ENCODE data around the gene DHX58. TPM values are rescaled to one million over a fixed set of nuclear protein-coding genes. Genes with fewer than 3 reads are reported as not detected.

DHX58 gene
- total and polyA plus RNA-seq, 11 donors = 1.8 to 17.3 (median 3.7) TPM

DNA sequence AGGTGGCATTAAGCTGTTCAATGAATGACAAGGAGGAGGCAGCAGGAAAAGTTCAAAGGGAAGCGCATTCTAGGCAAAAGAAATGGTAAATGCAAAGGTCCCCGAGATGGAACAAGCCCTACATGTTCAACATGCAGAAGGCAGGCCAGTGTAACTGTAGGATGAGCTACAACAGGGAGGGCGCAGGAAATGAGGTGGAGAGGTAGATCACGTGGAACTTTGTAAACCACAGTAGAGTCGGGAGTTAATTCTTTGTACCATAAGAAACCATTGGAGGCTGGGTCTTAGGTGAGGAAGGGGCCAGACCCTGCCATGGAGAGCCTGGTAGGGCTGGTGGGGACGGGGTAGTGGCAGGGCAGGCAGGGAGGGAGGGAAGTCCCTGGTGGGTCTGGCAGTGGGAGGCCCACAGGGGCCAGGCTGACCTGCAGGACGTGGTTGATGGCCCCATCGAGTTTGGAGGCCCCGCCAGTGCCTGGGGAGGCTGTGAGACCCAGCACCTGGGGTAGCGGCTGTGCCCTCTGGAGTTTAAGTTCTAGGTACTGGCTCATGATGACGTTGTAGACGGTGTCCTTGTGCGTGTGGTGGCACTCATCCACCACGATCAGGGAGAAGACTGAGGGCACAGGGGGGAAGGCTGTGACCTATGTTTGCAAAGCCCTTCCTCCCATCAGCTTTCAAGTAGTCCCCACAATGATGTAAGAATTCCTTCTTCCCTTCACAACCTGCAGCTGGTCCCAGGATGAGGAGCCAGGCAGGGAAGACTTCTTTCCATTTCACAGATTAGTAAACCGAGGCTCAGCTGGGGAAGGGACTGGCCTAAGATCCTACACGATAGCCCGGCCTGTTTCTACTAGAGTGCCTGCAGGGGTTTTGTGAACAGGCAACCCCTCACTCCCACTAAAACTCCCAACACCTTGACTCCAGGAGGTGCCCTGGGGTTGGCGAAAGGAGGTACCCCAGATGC lies 1.9 kb downstream of the DHX58 start:
- peak overlapping the region in 1 of 12 donors; percentile 92 for H3K27ac ChIP-seq

DNA sequence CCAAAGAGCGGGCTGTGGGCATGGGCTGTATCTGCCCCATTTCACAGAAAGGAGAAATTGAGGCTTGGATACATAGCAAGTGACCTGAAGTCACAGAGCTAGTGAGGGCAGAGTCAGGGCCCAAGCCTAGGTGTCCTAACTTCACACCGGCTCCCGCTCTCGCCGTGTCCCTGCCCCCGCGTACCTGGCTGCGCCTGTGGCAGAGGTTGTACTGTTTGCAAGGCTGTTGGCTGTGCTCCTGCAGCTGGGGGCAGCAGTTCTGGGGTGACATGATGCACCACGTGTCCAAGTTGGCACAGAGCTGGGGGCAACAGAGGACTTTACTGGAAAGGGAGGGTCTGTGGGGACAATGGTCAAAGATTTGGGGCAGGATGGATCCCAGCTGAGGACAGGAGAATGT lies 3.4 kb downstream of the DHX58 start:
- no peak overlapping the region for H3K27ac ChIP-seq
- DNase-seq (peak in 1 of 5 donors; percentile 37), ATAC-seq (no peak)
- H3K4me3 ChIP-seq = no peak overlapping the region
- no peaks in the 10 kb centered on the region for H3K9me3 ChIP-seq
- 90 to 95% (median 94%) methylated on average over 8 to 9 of the region's 9 CpGs for WGBS, 4 donors
- no peaks in the 10 kb centered on the region for H3K27me3 ChIP-seq
- H3K36me3 ChIP-seq = peaks cover 0 to 64% (median 5%) of the 10 kb centered on the region in 9 donors
- peaks cover 0 to 28% (median 16%) of the 10 kb centered on the region in 12 donors for H3K4me1 ChIP-seq
- intact Hi-C loops (cut with DNase I) = no loop called here
- TF ChIP-seq POLR2A (IDR thresholded peaks at IDR 0.05) = no peak
- TF ChIP-seq, protein P1, sequence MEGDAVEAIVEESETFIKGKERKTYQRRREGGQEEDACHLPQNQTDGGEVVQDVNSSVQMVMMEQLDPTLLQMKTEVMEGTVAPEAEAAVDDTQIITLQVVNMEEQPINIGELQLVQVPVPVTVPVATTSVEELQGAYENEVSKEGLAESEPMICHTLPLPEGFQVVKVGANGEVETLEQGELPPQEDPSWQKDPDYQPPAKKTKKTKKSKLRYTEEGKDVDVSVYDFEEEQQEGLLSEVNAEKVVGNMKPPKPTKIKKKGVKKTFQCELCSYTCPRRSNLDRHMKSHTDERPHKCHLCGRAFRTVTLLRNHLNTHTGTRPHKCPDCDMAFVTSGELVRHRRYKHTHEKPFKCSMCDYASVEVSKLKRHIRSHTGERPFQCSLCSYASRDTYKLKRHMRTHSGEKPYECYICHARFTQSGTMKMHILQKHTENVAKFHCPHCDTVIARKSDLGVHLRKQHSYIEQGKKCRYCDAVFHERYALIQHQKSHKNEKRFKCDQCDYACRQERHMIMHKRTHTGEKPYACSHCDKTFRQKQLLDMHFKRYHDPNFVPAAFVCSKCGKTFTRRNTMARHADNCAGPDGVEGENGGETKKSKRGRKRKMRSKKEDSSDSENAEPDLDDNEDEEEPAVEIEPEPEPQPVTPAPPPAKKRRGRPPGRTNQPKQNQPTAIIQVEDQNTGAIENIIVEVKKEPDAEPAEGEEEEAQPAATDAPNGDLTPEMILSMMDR (IDR thresholded peaks at IDR 0.05) = no peak

More for the DNA sequence above, 1.9 kb downstream of the DHX58 start:
- TF ChIP-seq, protein P1 (IDR thresholded peaks at IDR 0.05) = no peak
- TF ChIP-seq POLR2A (IDR thresholded peaks at IDR 0.05) = no peak
- peak in 1 of 5 donors; percentile 42 for DNase-seq
- ATAC-seq = no peak
- Histone ChIP-seq H3K4me1 (peaks cover 0 to 28% (median 16%) of the 10 kb centered on the region in 12 donors), H3K27me3 (no peaks in the 10 kb centered on the region), H3K4me3 (peak overlapping the region in 1 of 12 donors; percentile 82), H3K9me3 (no peaks in the 10 kb centered on the region), H3K36me3 (peaks cover 0 to 57% (median 8%) of the 10 kb centered on the region in 9 donors)
- WGBS, 4 donors = 90 to 93% (median 91%) methylated on average over 18 of the region's 18 CpGs
- intact Hi-C loops (cut with DNase I) = loop anchor here in 3 of 10 donors (2.0 to 10.0 kb wide), 3 partner anchors 43 to 148 kb away; no protein-coding TSS in a partner anchor

DNA sequence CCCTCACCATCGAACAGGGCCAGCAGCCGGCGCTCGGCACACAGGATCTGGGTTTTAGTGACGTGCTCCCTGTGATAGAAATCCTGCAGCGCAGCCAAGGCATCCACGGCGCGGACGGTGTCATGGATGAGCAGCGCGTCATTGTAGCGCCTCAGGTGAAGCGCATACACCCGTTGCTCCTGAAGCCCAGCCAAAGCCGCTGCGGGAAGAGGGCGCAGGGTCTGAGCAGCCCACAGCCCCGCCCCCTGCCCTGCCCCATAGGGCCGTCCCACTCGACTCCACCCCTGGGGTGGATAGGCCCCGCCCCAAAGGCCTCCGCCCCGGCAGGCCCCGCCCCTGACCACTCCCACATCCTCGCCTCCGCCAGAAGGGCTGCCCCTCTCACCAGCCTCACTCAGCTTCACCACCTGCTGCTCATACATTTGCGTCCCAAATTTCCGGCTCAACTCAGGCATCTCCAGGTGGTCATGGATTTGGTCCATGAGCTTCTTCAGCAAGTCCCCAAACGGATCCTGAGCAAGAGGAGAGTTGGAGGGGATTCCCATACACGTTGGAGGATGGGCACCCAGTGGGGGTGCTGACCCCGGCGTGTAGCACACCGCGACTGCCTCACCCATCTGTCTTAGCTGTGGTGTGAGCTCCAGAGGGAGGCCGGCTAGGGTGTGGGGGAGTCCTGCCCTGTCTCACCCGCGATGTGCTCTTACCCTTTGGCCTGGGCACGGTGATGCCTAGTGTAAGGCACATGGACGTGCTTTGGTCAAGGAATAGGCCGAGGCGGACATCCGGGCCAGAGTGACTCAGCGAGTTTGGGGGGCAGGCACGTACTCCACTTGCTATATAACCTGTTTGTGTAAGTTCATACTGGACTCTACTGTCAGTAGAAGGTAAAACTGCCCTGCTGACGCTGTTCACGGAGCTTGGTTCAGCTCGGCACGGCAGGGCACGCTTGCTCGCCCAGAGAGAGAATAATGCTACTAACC lies 4.6 kb downstream of the DHX58 start:
- TF ChIP-seq, protein P1 (IDR thresholded peaks at IDR 0.05) = no peak
- TF ChIP-seq POLR2A (IDR thresholded peaks at IDR 0.05) = no peak
- DNase-seq (peak; percentile 54 to 92 (median 79)), ATAC-seq (peak; percentile 22 to 86 (median 77))
- Histone ChIP-seq H3K4me1 (peaks cover 0 to 24% (median 12%) of the 10 kb centered on the region in 12 donors), H3K9me3 (no peaks in the 10 kb centered on the region), H3K36me3 (peaks cover 0 to 71% (median 5%) of the 10 kb centered on the region in 9 donors), H3K4me3 (peak overlapping the region in 9 of 12 donors; percentile 9 to 53 (median 24)), H3K27ac (no peak overlapping the region), H3K27me3 (no peaks in the 10 kb centered on the region)
- intact Hi-C loops (cut with DNase I) = no loop called here
- 46 to 78% (median 60%) methylated on average over 32 to 51 of the region's 51 CpGs for WGBS, 4 donors
